Stimulated activated CD8-positive, alpha-beta memory T cell treated with anti-CD3 and anti-CD28 coated beads, Interleukin-7, amount 100 ng/mL, for 48 hours (primary cell): Measurements from ENCODE around the gene DNAI1.
A peak's percentile ranks its signal among the peaks of the same experiment; 100 is the strongest.

Experiments
- DNase-seq, 2 donors: peaks; one replicate each; pipeline ENCODE4 v3.0.0-alpha.2; 2020; ENCODE audit warnings: low read depth in 1 of 2; ENCODE audit errors: extremely low read depth in 1 of 2

The DNAI1 gene

DNA sequence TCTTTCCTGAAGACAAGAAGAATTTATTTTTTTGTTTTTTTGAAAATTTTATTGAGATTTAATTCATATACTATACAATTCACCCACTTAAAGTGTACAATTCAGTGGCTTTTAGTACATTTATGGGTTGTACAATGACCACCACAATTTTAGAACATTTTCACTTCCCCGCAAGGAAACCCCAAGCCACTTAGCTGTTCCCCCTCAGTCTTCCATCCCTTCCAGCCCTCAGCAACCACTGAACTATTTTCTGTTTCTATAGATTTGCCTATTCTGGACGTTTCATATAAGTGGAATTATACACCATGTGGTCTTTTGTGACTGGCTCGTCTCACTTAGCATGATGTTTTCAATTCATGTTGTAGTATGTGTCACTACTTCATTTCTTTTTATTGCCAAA lies 28.0 kb downstream of the DNAI1 start:
- no peak for DNase-seq

DNA sequence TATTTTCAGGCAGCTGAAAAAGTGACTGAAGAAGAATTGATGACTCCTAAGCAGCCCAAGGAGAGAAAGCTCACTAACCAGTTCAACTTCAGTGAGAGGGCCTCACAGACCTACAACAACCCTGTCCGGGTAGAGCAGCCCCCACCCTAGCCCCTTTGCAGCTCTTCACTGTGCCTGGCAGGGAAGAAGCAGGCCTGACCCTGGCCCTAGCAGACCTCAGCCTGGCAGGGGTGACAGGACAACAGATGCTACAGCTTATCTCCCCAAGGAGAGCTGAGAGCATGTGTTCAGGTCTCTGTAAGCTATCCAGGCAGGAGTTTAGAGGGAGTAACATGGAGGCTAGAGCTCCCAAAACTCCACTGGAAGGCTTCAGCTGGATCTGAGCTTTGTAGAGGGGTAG lies 31.8 kb downstream of the DNAI1 start:
- DNase-seq = no peak

DNA sequence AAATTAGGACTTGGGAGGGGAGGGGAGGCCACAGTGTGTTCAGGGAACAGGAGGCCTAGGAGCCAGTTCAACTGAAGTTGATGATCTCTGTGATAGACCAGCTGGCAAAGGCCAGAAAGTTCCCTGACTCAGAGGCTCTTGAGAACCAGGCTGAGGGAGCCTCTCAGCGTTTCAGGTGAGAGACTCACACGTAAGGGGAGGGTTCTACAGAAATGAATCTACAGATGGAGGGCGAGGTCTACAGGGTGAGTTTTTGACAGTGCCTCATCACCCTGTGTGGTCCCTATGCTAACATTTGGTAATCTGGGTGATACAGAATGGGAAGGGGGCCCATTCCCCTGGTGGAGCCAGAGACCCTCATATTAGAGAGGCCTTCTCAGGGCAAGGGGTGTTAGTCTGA lies 32.2 kb downstream of the DNAI1 start:
- peak in 1 of 2 donors; percentile 15 for DNase-seq

DNA sequence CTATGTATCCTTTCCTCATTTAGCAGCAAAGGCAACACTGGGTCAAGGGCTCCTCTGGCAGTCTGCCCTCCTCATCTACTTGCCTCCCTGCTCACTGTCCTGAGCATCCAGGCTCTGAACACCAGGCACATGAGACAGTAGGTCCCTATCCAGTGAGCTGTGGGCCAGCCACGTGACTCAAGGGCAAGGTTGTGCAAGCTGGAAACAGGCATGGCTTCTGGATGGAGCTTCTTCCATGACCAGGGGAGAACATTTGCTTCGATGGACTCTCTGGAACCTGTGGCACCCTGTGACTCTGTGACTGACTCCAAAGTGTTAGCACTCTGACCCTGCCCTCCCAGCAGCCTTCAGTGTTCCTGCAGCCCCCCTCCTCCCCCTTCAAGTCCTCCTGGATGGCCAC lies 33.0 kb downstream of the DNAI1 start:
- no peak for DNase-seq

DNA sequence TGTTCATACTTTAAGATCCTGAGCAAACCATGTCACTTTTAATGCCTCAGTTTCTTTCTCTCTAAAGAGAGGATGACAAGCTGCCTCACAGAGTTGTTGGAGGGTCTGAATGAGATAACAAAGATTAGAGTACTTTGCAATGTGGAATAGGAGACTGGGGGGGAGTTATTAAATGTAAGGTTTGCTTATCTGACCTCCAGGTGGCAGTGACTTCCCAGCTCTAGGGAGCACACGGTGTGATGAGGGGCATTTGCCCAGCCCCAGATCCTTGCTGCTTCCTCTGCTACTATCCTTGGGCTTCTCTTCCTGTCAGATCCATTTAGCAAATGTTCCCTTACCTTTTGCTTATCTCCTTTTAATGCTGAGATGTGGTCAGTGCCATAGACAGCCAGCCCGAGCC lies 33.4 kb downstream of the DNAI1 start:
- no peak for DNase-seq

DNA sequence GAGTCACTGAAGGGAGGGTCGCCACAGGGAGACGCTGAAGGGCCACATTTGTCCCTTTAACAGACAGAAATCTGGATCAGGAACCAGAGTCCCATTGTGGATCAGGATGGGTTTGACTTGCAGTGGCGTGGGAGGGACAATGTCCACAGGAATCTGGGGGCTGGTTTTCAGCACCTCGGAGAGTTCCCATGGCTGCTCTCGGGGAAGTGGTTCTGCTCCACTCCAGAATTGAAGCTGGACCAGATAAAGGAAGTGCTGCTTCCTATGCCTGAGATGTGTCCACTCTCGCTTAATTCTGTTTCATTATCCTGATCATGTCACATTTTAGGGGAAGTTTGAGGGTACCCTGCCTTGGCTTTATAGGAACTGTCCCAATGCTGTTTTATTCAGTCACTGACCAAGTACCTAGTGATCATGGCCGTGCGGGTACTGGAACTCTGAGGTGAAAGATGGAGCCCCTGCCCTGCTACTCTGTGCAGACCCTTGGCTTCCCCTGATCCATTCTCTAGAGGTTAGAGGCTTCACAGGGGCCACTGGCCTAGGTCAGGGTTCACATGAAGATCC lies 35.4 kb downstream of the DNAI1 start:
- DNase-seq = peak in 1 of 2 donors; percentile 16

DNA sequence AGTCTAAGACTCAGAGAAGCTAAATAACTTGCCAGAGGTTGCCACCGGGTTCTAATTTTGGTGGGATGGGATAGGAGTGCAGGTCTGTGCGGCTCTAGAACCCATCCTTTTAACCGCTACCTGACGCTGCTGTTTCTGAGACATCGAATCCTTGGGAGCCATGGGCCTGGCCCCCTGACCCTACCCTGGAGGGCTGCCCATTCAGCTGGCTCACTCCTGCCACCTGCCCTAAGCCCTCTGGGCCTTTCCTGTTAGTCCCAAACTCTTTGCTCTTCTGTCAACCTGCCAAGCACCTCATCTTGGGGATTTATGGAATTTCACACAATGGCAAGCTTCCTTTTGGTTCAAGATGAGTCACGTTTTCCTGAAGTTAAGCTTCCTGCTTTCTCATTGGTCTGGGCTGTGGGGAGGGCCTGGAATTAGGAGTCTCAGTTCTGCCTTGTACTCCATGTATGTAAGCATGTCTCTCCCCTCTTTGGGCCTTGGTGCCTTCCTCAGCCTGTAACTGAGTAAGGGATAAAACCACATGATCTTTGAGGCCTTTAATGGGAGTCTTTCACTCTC lies 37.6 kb downstream of the DNAI1 start:
- DNase-seq = no peak

DNA sequence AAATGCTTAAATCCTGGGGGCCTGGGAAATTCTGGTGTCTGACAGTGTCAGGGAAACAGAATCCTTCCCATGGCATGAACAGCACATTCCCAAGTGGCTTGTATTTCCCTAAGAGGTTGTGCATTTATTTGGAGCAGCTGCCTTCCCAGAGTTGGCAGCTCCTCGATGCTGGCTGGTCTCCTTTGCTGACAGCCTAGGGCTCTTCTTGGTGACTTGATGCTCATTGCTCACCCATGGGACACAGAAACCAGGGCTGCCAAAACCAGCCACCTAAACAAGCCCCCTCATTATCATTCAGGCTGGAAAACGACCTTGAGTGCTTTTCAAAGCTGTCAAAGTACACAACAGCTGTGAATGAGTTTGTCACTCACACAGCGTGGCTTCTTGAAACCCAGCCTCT lies 39.9 kb downstream of the DNAI1 start:
- DNase-seq = no peak

DNA sequence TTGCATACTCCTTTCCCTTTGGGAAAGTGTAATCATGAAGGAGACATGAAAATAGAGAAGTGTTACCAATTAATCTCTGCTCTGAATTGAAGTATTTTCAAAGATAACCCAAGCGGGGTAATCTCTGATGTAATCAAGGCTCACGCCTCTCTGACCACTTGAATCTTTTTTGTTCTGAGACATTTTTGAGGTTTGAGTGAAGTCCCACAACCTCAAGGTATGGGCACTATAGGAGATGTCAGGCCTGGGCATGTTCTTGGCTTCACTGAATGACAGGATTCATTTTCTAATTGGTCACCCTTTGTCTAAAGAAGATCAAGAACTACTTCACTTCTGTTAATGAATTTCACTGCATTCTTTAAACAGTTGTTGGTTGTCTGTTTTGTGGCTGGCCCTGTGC lies 40.5 kb downstream of the DNAI1 start:
- DNase-seq = no peak

DNA sequence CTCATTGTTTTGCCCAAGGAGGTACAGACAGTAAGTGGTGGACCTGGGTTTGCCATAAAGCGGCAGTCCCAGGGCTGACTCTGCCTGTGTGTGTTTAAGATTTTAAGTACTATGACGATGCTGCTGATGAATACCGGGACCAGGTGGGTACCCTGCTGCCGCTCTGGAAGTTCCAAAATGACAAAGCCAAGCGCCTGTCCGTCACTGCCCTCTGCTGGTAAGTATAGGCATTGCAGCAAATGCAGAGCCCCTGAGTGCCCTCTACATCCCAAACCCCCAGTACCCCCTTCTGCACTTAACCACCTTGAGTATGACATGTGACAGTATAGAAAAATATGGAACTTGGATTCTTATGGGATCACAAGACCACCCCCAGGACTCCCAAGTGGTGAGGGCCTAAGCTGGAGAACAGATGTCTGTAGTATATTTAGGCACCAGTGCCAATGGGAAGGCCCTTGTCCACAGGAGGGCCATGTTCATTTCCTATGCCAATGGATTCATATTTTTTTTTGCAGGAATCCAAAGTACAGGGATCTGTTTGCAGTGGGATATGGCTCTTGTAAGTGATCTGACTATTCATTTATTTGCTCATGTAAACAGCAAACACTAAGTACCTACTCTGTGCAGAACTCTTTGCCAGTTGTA lies 42.1 kb downstream of the DNAI1 start:
- DNase-seq = peak; percentile 26 to 68

DNA sequence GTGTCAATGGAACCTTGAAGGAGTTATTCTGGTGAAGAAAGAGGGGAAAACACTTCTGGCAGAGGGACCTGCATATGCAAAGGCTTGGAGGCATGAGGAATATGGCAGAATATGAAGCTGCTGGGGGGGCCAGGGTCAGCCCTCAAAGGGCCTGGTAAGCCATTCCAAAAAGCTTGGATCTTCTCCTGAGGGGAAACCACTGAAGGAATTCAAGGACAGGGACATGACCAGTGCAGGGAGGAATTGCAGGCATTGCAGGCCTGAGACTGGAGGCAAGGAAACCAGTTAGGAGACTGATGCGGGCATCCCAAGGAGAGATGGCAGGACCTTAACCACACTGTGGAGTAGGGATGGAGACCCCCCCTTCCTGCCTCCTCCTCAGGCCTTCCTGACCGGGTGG lies 42.8 kb downstream of the DNAI1 start:
- DNase-seq = no peak

DNA sequence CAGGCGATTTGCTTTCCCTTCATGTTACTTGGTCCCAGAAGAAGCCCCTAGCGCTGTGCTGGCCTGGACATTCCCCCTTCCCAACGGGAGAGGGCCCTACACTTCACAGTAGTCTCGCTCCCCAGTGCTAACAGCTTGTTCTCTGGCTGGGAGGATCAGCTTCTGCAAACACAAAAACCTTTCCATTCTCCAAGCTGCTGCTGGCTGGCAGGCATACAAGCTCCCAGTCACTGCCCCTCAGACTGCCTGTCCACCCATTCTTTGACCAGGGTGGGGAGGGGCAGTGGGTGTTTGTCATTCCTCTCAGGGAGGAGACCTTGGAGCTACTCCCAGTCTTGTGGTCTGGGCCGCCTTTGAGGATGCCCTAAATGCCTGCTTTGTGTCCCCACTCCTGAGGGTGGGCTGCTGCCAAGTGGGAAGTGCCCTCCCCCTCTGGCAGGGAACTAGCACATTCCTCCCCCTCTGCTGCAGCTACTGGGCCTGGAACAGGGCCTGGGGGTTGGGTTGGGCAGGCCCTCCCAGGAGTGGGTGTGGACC lies 43.4 kb downstream of the DNAI1 start:
- no peak for DNase-seq

DNA sequence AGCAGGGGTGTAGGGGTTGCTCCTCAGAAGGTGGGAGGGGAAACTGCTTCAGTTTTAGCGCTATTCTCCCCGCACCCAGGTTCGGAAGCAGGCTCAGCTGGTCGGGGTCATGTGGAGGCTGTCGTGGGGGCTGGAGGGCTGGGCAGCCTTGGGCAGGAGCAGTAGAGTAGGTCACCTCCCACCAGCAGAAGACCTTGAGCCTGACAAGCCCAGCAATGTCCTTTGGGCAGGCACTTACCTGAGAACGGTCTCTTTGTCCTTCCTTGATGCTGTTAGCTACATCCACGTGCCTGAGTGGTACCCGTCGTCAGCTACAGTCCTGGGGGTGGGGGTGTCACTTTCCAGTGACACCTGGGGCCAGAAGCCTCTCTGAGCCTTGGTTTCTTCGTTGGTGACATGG lies 43.9 kb downstream of the DNAI1 start:
- DNase-seq = no peak

DNA sequence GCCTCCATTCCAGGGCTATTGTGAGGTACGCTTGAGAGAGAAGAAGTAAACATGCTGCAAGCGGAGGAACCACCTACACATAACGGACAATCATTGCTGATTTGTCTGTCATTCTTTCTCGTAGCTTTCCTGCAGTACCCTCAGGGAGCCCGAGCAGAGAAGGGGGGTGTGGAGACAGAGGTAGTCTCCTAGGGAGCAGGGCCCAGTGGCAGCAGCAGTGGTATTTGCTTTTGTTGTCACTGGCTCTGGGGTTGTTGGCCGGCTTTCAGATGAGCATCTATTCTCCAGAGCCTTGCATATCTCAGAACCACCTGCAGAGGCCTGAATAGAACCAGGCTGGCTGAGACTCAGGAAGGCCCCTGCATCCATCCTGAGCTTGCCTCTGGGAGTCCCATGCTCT lies 44.3 kb downstream of the DNAI1 start:
- DNase-seq = no peak

DNA sequence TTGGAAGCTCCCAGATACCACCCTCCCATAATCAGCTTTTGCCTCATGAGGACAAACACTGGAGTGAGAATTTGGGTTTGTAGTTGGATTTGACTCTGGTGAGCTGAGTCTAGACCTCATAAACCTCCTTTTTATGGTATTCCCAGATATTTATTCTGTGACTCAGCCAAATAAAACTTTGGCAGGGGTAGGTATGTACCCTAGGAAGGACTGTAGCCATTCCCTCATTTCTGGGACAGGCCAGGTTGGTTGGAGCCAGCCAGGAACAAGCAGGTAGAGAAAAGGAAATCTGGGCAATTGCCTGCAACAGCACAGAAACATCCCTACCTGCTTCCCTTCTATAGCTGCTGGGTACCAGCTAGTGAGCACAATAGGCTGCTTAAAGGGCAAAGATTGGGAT lies 44.8 kb downstream of the DNAI1 start:
- no peak for DNase-seq

DNA sequence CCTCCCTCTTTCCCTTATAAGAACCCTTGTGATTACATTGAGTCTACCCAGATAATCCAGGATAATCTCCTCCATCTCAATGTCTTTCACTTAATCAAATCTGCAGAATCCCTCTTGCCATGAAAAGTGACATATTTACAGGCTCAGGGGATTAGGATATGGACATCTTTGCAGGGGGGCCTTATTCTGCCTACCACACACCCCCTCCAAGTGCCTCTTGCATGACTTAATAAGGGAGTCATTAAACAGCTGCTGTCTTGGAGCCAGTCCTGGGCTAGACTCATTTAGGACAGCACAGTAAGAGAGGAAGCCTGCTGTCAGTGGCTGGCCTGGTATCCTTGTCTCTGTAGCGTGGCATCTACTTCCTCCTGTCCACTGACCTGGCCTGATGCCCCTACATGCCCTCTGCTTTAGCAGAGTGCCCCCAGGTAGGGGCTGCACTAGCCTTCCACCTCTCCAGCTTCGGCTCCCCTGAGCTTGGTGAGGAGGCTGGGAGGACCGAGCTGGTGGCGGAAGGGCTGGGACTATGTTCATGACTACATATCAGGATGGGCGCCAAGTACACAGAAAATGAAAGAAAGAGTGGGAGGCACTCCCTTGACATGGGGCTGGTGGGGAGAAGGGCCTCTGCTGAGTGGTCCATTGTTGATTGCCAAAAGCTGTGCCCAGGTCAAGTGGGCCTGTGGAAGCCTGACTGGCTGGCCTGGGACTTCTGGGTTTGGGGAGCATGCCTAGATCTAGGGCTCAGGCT lies 46.9 kb downstream of the DNAI1 start:
- no peak for DNase-seq

DNA sequence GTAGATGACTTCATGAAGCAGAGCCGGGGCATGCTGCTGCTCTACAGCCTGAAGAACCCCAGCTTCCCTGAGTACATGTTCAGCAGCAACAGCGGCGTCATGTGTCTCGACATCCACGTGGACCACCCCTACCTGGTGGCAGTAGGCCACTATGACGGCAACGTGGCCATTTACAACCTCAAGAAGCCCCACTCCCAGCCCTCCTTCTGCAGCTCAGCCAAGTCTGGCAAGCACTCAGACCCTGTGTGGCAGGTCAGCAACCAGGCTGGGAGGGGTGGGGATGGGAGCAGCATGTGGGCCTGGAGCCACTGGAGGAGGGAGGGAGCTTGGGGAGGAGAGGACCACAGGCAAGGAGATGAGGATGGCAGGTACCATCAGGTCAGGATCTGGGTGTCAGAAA lies 48.0 kb downstream of the DNAI1 start:
- no peak for DNase-seq

DNA sequence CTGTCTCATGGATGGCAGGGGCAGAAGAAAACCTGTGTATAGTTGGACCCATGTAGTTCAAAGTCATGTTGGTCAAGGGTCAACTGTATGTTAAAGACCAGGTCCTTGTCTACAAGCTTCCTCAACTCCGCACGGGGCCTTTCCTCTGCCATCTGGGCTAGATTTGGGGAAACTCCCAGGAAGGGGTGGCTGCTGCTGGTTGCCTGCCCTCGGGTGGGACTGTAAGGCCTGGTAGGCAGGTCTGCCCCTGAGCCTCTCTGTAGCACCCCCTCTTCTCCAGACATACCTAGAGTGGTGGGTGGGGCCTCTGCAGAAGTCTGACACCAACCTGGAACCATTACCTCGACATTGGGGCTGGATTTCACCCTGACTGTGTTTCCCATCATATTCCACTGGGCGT lies 49.0 kb downstream of the DNAI1 start:
- no peak for DNase-seq

DNA sequence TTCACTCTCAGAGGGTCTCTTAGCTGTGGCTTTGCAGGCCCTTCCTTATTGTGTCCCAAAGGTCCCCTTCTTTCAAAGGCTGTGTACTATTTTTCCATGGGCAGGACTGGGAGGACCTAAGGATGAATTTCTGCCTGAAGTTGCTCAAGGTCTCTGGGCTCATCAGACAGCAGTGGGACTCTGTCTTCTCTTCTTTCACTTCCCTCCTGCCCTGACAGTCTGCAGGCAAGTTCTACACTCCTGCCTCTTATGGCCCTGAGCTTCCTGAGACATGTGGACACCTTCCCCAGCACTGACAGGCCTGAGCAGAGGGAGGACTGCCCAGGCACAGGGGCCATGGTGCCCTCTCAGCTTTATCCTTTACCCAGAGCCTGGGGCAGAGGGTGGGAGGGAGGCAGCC lies 49.4 kb downstream of the DNAI1 start:
- DNase-seq = no peak

DNA sequence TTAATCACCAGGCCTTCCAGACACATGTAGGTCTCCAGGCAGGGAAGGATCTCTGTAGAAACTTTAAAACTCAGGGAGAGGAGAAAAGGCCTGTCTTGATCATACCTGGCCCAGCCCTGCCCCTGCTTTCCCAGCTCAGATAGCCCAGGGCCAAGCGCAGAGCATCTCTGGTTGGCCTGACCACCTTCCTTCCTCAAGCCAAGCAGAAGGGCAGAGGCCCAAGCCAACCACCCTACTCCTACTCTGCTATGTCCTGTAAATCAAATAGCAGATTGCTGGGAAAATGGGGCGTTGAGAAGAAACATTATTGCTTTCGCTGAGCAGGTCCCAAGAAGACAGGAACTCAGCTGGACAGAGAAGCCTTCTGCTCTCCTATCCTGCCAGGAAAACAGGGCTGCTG lies 49.9 kb downstream of the DNAI1 start:
- DNase-seq = no peak

DNA sequence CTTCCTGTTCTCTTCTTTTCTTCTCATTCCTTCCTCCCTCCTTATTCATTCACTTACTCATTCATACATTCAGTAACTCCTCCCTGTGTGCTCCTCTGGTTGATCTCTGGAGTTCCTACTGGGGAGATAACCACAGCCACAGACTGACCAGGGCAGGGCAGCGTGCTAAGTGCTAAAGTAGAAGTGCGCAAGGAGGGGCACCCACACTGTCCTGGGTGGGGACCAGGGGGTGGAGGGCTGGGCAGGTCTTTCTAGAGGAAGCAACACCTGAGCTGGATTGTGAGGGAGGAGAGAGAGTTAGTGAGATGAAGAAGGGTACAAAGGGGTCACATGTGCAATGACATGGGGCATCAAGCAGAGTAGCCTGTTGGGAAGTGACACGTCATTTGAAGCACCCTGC lies 50.3 kb downstream of the DNAI1 start:
- DNase-seq = no peak
